Panc1 (cell line): ENCODE results near the gene ECT2L. TPM values are rescaled to one million over a fixed set of nuclear protein-coding genes. Genes with fewer than 3 reads are reported as not detected.

Experiments used
- ATAC-seq: fragments of 200-7000 bp; cut with Tn5 transposase; 2 replicates; pipeline ENCODE4 v1.9.1; 2020; ENCODE audit warnings: mild to moderate bottlenecking, moderate library complexity
- BruUV-seq: library from RNA; stranded (reverse); fragments of 400-500 nt; replicated peaks from 2 replicates; lab custom pipeline; 2021; lab: Mats Ljungman, UMichigan
- CTCF ChIA-PET: fragments of 300-600 bp; sonication (Branson Sonifier 250); formaldehyde crosslinking; loops from one replicate; lab custom pipeline; 2022; ENCODE audit warnings: antibody characterized with exemption; lab: Charles Lee
- POLR2A ChIA-PET: fragments of 300-600 bp; sonication (Branson Sonifier 250); formaldehyde crosslinking; loops from one replicate; lab custom pipeline; 2022; ENCODE audit warnings: antibody characterized with exemption; lab: Charles Lee
- DNase-seq: peaks from one replicate; pipeline ENCODE4 v3.0.0-alpha.2; 2010; ENCODE audit warnings: low read depth, low spot score
- H3K27ac ChIP-seq: 2 replicates; pipeline ENCODE4 v1.5.1; 2011; ENCODE audit warnings: mild to moderate bottlenecking, low read length, inconsistent platforms
- H3K27me3 ChIP-seq: fragments of 200-500 bp; sonication (Bioruptor generic); 2 replicates; pipeline ENCODE4 v1.6.0; 2014; ENCODE audit warnings: low read length, inconsistent platforms; ENCODE audit not compliant: control insufficient read depth, insufficient read depth
- H3K36me3 ChIP-seq: fragments of 200-500 bp; sonication (Bioruptor generic); 2 replicates; pipeline ENCODE4 v1.5.1; 2014; ENCODE audit warnings: inconsistent platforms, mild to moderate bottlenecking, low read length, moderate library complexity; ENCODE audit not compliant: control insufficient read depth, insufficient read depth
- H3K4me1 ChIP-seq: 2 replicates; pipeline ENCODE4 v1.5.1; 2011; ENCODE audit warnings: inconsistent platforms, mild to moderate bottlenecking, low read length, moderate library complexity; ENCODE audit not compliant: control insufficient read depth, insufficient read depth
- H3K4me3 ChIP-seq, 2 experiments: 2 replicates each; pipeline ENCODE4 v1.5.1; 2011 to 2012; ENCODE audit warnings: low read depth in 2 of 2, low read length in 2 of 2, mild to moderate bottlenecking in 2 of 2, inconsistent platforms in 1 of 2, moderate library complexity in 1 of 2
- H3K9me3 ChIP-seq: fragments of 200-500 bp; sonication (Bioruptor generic); 2 replicates; pipeline ENCODE4 v1.5.1; 2014; ENCODE audit warnings: low read depth, mild to moderate bottlenecking, inconsistent platforms, low read length, moderate library complexity; ENCODE audit not compliant: control insufficient read depth, insufficient read depth
- CTCF ChIP-seq: fragments of 450-650 bp; IDR thresholded peaks from 2 replicates; pipeline ENCODE4 v1.5.1; 2017; ENCODE audit warnings: mild to moderate bottlenecking
- POLR2AphosphoS5 ChIP-seq: IDR thresholded peaks from 2 replicates; pipeline ENCODE4 v1.6.1; 2012; ENCODE audit warnings: mild to moderate bottlenecking, low read depth, low read length, moderate library complexity
- REST ChIP-seq, 2 experiments: IDR thresholded peaks; 2 replicates each; pipeline ENCODE4 v1.6.1; 2011 to 2012; ENCODE audit warnings: low read depth in 2 of 2, control low read depth in 1 of 2, low read length in 1 of 2, mild to moderate bottlenecking in 1 of 2, moderate library complexity in 1 of 2; ENCODE audit not compliant: insufficient read depth in 1 of 2
- SIN3A ChIP-seq: IDR thresholded peaks from 2 replicates; pipeline ENCODE4 v1.6.1; 2012; ENCODE audit warnings: low read depth, mild to moderate bottlenecking, low read length, moderate library complexity, borderline replicate concordance; ENCODE audit not compliant: insufficient read depth
- TCF7L2 ChIP-seq: IDR thresholded peaks from 2 replicates; pipeline ENCODE4 v1.6.1; 2011; ENCODE audit warnings: mild to moderate bottlenecking, low read depth, low read length, inconsistent platforms
- in situ Hi-C: cut with HindIII; loops from 2 replicates; pipeline ENCODE4 v1.10.0; 2016; ENCODE audit warnings: low sequenced_read_pairs, low pct_unique_long_range_greater_than_20kb
- intact Hi-C: fragments of 100-400 bp; cut with micrococcal nuclease; formaldehyde crosslinking; loops from one replicate; pipeline ENCODE4 v1.10.0; 2022; ENCODE audit not compliant: unreplicated experiment
- total RNA-seq: library from RNA; stranded (reverse); gene quantifications from one replicate; pipeline ENCODE4 v1.2.1, GENCODE V29; 2021; ENCODE audit not compliant: unreplicated experiment

Gene ECT2L
- total RNA-seq, 1 experiment from 2014 or later, result not detected

DNA sequence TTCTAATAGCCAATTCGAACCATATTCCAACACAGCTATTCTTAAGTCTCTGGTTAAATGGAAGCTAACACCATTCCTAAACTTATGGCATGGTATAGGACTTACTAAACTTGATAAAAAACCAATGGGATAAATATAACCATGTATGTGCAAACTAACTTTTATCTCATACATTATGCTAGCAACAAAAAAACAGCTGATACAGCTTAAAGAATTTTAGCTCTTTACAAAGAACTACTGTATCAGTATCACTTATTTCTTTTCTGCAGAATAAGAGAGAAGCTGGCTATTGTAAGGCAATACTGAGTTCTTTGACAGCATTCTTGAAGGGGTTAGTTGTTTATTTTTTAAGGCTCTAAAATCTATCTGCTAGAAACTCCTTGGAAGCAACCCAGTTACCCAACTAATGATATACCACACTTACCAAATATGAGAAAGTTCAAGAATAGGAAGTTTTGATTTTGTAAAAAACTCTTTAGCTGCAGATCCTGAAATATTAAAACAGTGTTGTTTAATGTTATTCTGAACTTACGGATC lies 147.3 kb downstream of the ECT2L start:
- Histone ChIP-seq H3K4me3 (no peak overlapping the region), H3K4me1 (no peaks in the 10 kb centered on the region; the same call in 1 of the 2 replicates), H3K9me3 (no peaks in the 10 kb centered on the region), H3K27ac (no peak overlapping the region), H3K27me3 (no peaks in the 10 kb centered on the region), H3K36me3 (peaks cover 3% of the 10 kb centered on the region)
- no peak for DNase-seq
- ChIA-PET POLR2A (no interaction called here), CTCF (no interaction called here)
- intact Hi-C loops, result no loop called here
- TF ChIP-seq POLR2AphosphoS5, result no peak
- TF ChIP-seq TCF7L2, result no peak
- no peak for TF ChIP-seq CTCF
- no peak for TF ChIP-seq SIN3A
- TF ChIP-seq REST (IDR thresholded peaks at IDR 0.05; ENCODE audit: insufficient read depth in 1 of 2, low read depth in 2 of 2, low read length in 1 of 2), result no peak
- in situ Hi-C loops, result no loop called here
- BruUV-seq, result no TSS peak
- no peak for ATAC-seq

GRCh38 chr6:138944412-138944811 lies 148.5 kb downstream of the ECT2L start:
- H3K27ac ChIP-seq, result no peak overlapping the region
- no TSS peak for BruUV-seq
- CTCF ChIA-PET, result no interaction called here

More at GRCh38 chr6:138944412-138944811, 148.5 kb downstream of the ECT2L start:
- no peaks in the 10 kb centered on the region for H3K9me3 ChIP-seq
- ATAC-seq, result no peak
- H3K4me1 ChIP-seq, result no peaks in the 10 kb centered on the region; the same call in 1 of the 2 replicates
- H3K36me3 ChIP-seq, result peaks cover 3% of the 10 kb centered on the region
- H3K27me3 ChIP-seq, result no peaks in the 10 kb centered on the region
- TF ChIP-seq REST (IDR thresholded peaks at IDR 0.05; ENCODE audit: insufficient read depth in 1 of 2, low read depth in 2 of 2, low read length in 1 of 2), result no peak
- no peak overlapping the region for H3K4me3 ChIP-seq
- intact Hi-C loops, result no loop called here
- in situ Hi-C loops, result no loop called here
- POLR2A ChIA-PET, result no interaction called here
- DNase-seq, result no peak
